ENCODE results near the gene GOLGA6L4.
"Not testable (repeated sequence)": the region's sequence is repeated elsewhere in the genome, so short reads cannot be mapped to it uniquely, and the experiment has no call there.

Gene GOLGA6L4, protein sequence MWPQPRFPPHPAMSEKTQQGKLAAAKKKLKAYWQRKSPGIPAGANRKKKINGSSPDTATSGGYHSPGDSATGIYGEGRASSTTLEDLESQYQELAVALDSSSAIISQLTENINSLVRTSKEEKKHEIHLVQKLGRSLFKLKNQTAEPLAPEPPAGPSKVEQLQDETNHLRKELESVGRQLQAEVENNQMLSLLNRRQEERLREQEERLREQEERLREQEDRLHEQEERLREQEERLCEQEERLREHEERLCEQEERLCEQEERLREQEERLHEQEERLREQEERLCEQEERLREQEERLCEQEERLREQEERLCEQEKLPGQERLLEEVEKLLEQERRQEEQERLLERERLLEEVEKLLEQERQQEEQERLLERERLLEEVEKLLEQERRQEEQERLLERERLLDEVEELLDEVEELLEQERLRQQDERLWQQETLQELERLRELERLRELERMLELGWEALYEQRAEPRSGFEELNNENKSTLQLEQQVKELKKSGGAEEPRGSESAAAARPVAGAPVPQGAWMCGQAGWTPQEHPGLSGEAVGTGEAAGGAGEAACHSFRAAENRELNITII

GRCh38 chr15:84235573-84235972 lies at the start of gene GOLGA6L4:
TSS of gene GOLGA6L4 (plus strand) at chr15:84235773. CDS start at chr15:84235835, 62 bp downstream.
- not testable (repeated sequence) for H3K36me3 ChIP-seq (ENCODE audit: insufficient read depth, low read length); H3K9me3 ChIP-seq (ENCODE audit: low read length); H3K4me1 ChIP-seq (ENCODE audit: insufficient read depth, low read length); H2AFZ ChIP-seq (ENCODE audit: low read depth, low read length); H3K4me3 ChIP-seq (ENCODE audit: low read length); H3K27me3 ChIP-seq (ENCODE audit: insufficient read depth, low read length)

GRCh38 chr15:84192982-84193381 lies 42.6 kb upstream of the GOLGA6L4 start:
- H3K9me3 ChIP-seq (ENCODE audit: low read length); H2AFZ ChIP-seq (ENCODE audit: low read depth, low read length); H3K4me1 ChIP-seq (ENCODE audit: insufficient read depth, low read length); H3K36me3 ChIP-seq (ENCODE audit: insufficient read depth, low read length); H3K4me3 ChIP-seq (ENCODE audit: low read length); H3K27me3 ChIP-seq (ENCODE audit: insufficient read depth, low read length): not testable (repeated sequence)

DNA sequence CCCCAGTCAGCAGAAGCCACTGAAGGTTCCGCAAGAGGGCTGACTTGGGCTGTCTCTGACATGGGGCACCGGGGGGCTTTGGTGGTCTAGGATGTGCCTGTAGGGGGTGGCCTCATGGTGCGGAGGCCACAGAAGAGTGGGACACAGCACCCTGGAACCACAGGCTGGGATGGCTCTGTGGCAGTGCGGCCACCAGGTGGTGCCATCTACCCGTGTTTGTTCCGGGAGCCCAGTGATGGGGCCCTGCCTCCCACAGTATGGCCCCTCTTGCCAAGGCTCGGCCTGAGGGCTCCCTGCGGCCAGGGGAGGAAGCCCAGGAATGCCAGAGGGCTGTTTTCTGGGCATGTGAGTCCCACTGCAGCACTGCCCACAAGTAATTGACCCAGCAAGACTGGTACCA lies 40.0 kb upstream of the GOLGA6L4 start:
- H3K4me3 ChIP-seq (ENCODE audit: low read length); H3K4me1 ChIP-seq (ENCODE audit: insufficient read depth, low read length); H3K9me3 ChIP-seq (ENCODE audit: low read length); H3K36me3 ChIP-seq (ENCODE audit: insufficient read depth, low read length); H2AFZ ChIP-seq (ENCODE audit: low read depth, low read length); H3K27me3 ChIP-seq (ENCODE audit: insufficient read depth, low read length): not testable (repeated sequence)

GRCh38 chr15:84196530-84197188 lies 38.9 kb upstream of the GOLGA6L4 start:
- H3K9me3 ChIP-seq (ENCODE audit: low read length); H3K4me3 ChIP-seq (ENCODE audit: low read length); H3K27me3 ChIP-seq (ENCODE audit: insufficient read depth, low read length); H2AFZ ChIP-seq (ENCODE audit: low read depth, low read length); H3K4me1 ChIP-seq (ENCODE audit: insufficient read depth, low read length); H3K36me3 ChIP-seq (ENCODE audit: insufficient read depth, low read length): not testable (repeated sequence)

GRCh38 chr15:84199865-84200264 lies 35.7 kb upstream of the GOLGA6L4 start:
- H3K4me3 ChIP-seq (ENCODE audit: low read length); H3K9me3 ChIP-seq (ENCODE audit: low read length); H3K36me3 ChIP-seq (ENCODE audit: insufficient read depth, low read length); H3K4me1 ChIP-seq (ENCODE audit: insufficient read depth, low read length); H3K27me3 ChIP-seq (ENCODE audit: insufficient read depth, low read length); H2AFZ ChIP-seq (ENCODE audit: low read depth, low read length): not testable (repeated sequence)

DNA sequence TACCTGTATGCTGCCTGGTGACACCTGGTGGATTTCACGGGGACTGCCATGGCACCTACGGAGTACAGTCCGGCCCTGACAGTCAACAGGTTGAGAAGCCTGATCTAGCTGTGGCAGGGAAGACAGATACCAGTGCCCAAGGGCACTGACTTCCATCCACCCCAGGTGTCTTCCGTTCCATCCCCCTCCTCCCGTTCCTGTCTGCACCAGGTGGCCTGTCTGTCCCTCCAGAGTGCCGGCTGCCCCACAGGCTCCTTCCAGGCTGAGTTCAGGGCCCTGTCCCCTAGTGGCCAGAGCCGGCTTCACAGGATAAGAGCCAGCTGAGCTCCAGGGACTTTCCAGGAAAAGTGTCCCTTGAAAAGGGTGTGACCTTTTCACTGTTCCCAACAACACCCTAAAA lies 10.9 kb downstream of the GOLGA6L4 start:
- H3K27me3 ChIP-seq (ENCODE audit: insufficient read depth, low read length); H3K4me3 ChIP-seq (ENCODE audit: low read length); H2AFZ ChIP-seq (ENCODE audit: low read depth, low read length); H3K36me3 ChIP-seq (ENCODE audit: insufficient read depth, low read length); H3K4me1 ChIP-seq (ENCODE audit: insufficient read depth, low read length); H3K9me3 ChIP-seq (ENCODE audit: low read length): not testable (repeated sequence)
